PFSK-1 (cell line): ENCODE measurements around the gene C17orf75.

ENCODE experiments used
- POLR2AphosphoS5 ChIP-seq: IDR thresholded peaks from 2 replicates; pipeline ENCODE4 v1.6.1; 2012; ENCODE audit warnings: low read depth, mild to moderate bottlenecking, control low read depth, low read length, moderate library complexity
- TAF1 ChIP-seq: IDR thresholded peaks from 2 replicates; pipeline ENCODE4 v1.6.1; 2012; ENCODE audit warnings: low read length, control low read depth, borderline replicate concordance; ENCODE audit not compliant: insufficient read depth
- TF ChIP-seq, protein P1 (sequence below), 2 experiments: IDR thresholded peaks; 2 replicates each; pipeline versions ENCODE4 v1.6.1 to v1.8.0; 2011 to 2012; ENCODE audit warnings: low read depth in 2 of 2, low read length in 2 of 2, control low read depth in 1 of 2, inconsistent platforms in 1 of 2, mild to moderate bottlenecking in 1 of 2, moderate library complexity in 1 of 2; ENCODE audit not compliant: insufficient read depth in 1 of 2

DNA sequence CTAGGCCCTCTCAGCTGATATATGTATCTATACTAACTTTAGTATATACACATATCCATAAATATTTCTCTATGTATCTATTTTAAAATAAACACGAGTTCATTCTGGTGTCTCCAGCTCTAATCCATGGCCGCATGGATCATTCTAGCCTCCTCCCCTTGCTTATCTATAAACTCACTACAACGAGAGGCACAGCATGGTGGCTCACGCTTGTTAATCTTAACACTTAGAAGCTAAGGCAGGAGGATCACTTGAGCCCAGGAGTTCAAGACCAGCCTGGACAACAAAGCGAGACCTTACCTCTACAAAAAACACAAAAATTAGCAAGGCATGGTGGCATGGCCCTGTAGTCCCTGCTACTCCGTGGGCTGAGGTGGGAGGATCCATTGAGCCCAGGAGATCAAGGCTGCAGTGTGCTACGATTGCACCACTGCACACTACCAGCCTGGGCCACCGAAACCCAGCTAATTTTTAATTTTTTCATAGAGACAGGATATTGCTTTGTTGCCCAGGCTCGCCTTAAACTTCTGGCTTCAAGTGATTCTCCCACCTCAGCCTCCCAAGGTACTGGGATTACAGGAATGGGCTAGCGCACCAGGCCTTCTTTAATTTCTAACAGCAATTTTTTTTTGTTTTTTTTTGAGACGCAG is 4.1 kb upstream of the C17orf75 start:
- TF ChIP-seq POLR2AphosphoS5 (no peak), TAF1 (no peak)
- TF ChIP-seq, protein P1, sequence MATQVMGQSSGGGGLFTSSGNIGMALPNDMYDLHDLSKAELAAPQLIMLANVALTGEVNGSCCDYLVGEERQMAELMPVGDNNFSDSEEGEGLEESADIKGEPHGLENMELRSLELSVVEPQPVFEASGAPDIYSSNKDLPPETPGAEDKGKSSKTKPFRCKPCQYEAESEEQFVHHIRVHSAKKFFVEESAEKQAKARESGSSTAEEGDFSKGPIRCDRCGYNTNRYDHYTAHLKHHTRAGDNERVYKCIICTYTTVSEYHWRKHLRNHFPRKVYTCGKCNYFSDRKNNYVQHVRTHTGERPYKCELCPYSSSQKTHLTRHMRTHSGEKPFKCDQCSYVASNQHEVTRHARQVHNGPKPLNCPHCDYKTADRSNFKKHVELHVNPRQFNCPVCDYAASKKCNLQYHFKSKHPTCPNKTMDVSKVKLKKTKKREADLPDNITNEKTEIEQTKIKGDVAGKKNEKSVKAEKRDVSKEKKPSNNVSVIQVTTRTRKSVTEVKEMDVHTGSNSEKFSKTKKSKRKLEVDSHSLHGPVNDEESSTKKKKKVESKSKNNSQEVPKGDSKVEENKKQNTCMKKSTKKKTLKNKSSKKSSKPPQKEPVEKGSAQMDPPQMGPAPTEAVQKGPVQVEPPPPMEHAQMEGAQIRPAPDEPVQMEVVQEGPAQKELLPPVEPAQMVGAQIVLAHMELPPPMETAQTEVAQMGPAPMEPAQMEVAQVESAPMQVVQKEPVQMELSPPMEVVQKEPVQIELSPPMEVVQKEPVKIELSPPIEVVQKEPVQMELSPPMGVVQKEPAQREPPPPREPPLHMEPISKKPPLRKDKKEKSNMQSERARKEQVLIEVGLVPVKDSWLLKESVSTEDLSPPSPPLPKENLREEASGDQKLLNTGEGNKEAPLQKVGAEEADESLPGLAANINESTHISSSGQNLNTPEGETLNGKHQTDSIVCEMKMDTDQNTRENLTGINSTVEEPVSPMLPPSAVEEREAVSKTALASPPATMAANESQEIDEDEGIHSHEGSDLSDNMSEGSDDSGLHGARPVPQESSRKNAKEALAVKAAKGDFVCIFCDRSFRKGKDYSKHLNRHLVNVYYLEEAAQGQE (IDR thresholded peaks at IDR 0.05; ENCODE audit: insufficient read depth in 1 of 2, low read depth in 2 of 2, low read length in 2 of 2), result no peak
